C1 segment of cervical spinal cord (tissue), 14 donors: ENCODE results near the gene ADGRA1.
A peak's percentile ranks its signal among the peaks of the same experiment; 100 is the strongest.
"Not testable (repeated sequence)": the region's sequence is repeated elsewhere in the genome, so short reads cannot be mapped to it uniquely, and the experiment has no call there.

Experiments used
- DNase-seq, 14 donors: peaks; one replicate each; lab custom pipeline; 2025; lab: John Stamatoyannopoulos, UW

Gene ADGRA1, protein sequence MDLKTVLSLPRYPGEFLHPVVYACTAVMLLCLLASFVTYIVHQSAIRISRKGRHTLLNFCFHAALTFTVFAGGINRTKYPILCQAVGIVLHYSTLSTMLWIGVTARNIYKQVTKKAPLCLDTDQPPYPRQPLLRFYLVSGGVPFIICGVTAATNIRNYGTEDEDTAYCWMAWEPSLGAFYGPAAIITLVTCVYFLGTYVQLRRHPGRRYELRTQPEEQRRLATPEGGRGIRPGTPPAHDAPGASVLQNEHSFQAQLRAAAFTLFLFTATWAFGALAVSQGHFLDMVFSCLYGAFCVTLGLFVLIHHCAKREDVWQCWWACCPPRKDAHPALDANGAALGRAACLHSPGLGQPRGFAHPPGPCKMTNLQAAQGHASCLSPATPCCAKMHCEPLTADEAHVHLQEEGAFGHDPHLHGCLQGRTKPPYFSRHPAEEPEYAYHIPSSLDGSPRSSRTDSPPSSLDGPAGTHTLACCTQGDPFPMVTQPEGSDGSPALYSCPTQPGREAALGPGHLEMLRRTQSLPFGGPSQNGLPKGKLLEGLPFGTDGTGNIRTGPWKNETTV

DNA sequence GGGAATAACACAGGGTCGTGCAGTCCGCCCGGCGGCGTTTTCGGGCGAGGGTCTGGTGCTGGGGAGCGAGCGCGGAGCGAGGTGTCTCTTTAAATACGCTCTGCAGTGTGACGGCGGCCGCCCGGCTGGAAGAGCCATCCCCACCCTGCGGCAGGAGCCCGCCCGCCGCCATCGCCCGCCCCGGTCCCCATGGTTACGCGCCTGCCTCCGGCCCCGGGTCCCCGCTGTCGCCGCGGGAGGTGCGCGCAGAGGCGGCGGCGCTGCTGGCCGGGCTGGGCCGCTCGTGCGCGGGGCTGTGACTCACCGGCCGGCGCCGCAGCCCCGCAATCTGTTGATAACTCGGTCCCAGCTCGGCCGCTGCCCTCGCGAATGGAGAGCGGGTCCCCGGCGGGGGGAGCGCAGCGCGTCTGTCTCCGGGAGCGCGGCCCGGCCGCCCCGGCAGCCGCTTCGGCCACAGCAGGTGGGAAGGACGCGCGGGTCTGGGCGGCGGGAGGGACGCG is at the start of gene ADGRA1:
Gene ADGRA1 (plus strand): TSS at position 246 of the 500 bp plus-strand sequence. CDS start 986 bp downstream, outside the sequence.
- DNase-seq, result peak in 7 of 14 donors; percentile 9 to 62 (median 22)

DNA sequence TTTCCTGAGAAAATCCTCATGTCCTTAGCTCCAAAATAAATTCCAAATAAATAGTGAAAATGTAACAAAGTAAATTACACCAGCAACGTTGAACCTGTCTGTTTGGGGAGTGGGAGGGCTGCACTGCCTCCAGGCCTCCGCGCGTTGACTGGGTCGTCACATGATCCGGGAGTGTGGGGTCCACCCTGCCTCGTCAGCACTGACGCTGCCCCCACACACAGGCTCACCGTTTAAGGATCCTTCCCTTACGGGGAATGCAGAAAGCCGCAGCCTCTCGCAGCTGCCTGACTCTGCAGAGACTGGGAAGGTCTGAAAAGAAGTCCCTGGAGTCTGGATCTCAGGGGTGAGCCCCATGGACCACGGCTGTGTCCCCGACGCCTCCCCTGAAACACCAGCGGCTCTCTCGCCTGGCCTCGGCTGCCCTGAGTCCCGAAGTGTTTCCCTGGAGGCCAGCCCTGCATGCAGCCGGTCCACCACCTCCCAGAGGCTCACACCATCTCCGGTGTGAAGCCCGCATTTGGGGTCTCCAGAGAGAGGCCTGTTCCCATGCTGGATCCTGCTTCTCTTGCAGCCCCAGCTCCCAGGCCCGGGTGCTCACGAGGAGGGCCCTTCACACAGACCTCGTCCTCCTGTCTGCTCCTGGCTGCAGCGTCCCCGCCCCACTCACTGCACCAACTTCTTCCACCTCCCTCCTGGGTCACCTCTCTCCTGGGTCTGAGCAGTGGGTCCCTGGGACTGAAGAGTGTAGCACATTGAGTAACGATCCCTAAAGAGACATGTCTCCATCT is 49.5 kb upstream of the ADGRA1 start:
- DNase-seq, result no peak

DNA sequence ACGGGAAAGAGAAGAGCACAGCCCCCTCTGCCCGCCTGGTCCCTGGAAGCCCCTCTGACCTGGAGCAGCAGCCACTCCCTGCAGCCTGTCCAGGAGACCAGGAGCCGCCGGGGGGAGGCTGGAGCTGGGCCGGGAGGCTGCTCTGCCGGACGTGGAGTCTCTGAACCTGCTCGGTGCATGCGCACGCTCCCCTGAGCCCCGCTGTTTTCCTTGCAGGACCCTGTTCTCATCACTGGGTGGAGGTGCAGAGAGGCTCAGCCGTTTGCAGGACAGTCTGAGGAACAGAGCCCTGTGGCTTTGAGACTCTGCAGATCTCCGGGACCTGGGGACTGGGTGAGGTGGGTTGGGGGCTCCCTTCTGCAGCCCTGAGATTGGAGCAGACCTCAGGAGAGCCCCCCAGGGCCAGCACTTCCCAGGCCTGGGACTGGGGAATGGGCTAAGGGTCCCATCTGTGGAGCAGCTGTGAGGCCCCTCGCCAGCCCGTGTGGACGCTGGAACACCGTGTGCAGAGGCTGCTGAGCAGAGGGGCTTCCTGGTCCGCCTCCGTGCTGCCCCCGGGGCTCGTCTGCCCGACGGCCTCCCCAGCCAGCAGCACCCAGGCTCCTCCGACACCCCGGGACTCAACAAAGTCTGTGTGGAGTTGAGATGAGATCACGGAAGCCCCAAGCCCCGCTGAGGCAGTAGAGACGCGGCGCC is 48.5 kb upstream of the ADGRA1 start:
- no peak for DNase-seq

DNA sequence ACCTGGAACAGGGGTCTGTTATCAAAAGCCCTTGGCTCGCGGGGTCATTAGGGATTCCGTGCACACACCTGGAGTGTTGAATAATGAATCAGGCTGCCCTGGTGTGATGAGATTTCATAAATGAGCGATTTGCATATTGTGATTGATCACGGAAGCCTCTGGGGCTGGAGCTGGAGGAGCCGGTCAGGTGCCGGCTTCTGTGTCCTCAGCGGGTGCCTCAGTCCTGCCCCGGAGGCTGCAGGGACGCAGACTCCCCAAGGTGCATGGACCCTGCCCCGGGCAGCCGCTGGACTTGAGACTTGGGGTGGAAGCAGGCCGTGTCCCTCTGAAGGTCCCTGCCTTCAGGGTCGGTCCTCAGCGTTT is 47.9 kb upstream of the ADGRA1 start:
- DNase-seq, result no peak

DNA sequence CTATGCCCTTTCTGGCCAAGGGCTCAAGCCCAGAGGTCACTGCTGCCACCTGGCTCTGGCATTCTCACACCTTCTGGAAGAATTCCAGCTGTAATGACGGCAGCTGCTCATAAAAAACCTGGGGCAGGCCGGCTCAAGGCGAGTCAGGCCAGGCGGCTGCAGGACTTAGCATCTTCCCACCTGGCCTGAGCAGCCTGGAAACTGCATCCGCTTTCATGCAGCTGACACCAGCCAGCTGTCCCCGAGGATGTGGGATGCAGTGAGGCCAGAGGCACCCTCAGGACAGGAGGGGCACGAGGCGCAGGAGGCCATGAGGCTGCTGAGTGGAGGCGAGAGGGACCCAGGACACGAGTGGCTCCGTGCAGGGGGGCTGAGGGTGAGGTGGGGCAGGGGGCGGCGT is 47.5 kb upstream of the ADGRA1 start:
- no peak for DNase-seq

DNA sequence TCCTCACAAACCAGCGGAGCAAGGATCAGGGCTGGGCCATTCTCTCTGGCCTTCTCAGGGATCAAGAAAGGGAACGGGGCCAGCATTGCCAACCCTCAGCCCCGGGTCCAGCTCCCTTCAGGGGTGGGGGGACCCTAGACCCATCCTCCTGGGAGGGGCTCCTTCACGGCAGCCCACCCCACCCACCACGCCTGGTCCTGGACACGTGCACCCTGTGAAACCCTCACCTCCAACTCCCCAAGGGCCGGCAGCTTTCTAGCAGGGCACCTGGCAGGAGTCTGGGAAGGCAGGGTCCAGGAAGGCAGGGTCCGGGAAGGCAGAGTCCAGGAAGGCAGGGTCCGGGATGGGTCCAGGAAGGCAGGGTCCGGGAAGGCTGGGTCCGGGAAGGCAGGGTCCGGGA is 46.6 kb upstream of the ADGRA1 start:
- DNase-seq, result no peak

DNA sequence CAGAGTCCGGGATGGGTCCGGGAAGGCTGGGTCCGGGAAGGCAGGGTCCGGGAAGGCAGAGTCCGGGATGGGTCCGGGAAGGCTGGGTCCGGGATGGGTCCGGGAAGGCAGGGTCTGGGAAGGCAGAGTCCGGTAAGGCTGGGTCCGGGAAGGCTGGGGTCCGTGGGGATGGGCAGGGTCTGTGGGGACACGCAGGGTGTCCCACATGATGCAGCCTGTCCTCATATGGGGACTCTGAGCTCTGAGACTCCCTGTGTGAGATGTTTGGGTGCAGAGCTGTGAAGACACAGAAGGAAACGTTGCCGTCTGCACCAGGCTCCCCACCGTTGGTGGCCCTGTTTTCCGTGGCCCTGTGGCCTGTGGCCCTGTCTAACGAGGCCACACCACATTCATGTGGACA is 45.7 kb upstream of the ADGRA1 start:
- no peak for DNase-seq

DNA sequence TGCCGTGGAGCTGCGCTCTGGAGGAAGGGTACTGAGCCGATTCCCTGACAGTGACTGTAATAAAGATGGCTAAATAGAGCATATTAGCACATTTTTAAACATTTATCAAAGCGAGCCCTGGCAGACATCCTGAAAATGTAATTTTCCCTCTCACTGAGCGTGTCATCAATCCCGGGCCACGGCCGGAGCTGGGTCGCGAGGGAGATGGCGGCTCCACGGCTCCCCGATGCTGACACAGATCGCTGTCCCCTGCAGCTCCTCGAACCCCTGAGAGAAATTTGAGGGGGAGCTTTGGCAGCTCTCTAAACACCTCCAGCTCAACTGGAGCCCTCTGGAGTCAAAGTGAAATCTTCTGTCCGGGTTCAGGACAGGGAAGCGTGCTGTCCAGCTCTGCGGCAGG is 44.9 kb upstream of the ADGRA1 start:
- no peak for DNase-seq

DNA sequence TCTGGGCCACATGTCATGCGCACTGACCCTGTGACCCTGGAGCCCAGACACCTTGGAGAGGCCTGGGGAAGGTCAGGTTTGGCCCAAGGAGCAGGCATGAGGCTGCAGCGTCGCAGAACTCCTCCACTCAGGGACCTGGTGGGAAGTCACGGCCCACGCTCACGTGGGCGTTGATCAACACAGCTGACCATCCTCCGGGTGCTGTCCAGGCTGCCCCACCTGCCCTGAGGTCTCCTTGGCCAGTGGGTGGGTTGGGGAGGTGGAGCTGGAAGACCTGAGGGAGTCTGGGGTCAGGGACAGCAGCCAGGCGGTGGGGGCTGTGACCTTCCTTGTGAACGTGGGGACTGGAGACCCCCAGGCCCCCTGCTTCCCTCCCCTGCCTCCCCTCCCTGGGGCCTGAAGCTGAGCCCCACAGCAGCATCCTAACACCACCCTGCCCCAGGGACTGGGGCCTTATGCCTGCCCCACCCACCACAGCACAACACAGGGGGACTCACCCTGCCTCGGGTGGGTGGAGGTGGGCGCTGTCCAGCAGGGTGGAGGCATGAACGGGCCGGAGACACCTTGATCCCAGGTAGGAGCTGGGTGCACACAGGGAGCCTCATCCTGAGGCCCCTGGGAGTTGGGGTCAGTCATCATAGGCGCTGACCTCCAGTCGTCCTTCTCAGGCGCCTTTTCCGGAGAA is 44.0 kb upstream of the ADGRA1 start:
- DNase-seq, result no peak

DNA sequence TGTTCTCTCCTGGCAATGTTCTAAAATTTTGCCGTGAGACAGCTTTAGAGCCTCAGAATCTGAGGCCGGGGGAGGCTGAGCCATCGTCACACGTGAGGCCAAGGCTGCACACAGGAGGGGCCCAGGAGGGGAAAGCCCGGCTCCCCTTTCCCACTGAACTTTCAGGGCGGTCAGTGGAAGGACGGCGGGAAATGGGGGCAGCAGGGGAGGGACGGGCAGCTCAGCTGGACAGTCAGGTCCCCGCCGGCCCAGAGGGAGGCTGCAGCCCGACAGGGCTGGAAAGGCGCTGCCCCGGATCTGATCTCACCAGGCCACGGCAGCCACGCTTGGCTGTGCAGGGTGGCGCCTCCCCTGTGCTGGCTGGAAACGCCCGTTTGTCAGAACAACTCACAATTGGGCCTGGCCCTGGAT is 43.3 kb upstream of the ADGRA1 start:
- no peak for DNase-seq

DNA sequence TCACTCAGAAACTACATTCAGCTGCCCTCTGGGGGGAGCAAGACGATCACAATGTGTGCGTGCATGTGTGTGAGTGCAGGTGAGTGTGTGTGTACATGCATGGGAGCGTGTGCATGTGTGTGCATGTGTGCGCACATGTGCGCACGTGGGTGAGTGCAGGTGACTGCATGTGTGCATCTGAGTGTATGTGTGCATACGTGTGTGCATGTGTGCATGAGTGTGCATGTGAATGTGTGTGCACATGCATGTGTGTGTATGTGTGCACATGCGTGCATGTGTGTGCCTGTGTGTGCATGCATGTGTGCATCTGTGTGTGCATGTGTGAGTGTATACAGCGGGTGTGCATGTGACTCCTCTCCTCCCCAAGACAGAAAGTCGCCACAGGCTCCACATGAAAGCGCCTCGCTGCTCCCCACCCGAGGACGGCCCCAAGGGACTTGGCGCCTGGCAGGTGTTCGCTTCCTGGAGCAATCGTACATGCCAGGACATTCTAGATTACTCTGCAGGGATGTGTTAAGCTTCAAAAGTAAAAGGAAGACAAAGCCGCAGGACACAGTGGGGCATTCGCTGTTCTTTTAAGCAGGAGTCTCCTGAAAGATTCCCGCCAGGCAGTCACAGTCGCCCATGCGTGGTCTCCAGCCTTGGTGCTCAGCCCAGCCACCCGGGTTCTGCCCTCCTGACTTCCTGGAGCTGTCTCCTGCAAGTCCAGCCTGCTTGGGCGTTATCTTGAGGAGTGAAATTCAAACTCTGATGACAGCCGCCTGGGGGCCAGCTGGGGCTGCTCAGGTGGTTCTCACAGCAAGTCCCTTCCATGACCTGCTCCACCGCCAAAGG is 42.0 kb upstream of the ADGRA1 start:
- no peak for DNase-seq

DNA sequence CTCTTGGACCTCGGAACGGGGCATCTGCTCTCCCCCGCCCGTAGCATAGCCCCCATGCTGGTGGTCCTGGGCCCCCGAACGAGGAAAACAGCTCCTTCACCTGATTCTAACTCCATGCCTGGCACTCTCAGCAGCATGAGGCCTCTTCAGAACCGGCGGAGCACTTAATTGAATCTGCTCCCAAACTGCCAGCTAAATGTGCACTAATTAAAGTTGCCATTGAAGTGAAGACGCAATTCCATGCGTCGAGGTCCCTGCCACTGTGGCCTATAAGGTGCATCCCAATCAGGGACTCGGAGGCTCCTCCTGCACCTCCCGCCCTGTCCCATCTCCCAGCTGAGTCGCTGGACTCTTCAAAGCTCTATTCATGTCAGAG is 41.3 kb upstream of the ADGRA1 start:
- DNase-seq, result no peak

DNA sequence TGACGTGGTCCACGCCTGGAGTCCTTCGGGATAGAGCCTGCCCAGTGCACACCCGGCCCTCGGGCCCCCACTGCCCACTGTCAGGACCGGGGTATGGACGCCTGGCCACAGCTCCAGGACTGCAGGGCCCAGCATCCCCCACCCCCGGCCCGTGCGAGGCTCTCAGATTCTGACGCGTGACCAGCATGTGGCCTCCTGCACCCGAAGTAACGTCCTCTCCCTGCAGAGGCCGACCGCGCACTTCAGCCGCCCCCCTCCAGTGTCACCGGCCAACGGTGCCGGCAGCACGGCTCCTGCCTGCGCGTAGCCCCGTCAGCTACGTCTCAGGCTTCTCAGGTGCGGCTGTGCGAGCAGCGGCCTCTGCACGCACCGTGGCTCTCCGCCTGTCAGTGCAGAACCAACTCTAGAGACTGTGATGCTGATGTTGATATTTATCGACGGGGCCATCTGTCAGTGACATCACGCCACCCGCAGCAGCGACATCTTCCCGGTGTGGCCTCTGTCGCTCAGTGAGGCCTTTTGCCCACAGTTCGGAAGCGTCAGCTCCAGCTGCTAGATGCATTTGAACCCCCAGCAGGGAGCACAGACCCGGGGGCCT is 40.1 kb upstream of the ADGRA1 start:
- no peak for DNase-seq

DNA sequence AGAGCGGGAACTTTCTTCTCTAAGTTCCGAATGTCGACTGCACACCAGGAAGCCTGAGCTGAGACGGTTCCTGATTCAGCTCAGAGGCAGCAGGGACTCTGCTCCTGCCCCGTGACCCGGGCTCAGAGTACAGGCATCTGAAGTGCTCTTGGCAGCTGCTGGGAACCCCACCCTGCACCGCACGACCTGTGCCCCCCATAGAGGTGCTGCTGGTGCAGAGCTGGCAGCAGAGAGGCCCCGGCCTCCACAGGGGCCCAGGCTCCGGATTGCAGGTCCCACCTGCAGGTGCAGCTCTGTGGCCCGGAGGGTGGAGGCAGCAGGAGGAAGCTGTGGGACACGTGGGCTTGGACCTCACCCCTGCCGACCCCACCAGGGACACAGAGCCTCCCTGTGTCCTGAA is 39.5 kb upstream of the ADGRA1 start:
- no peak for DNase-seq

DNA sequence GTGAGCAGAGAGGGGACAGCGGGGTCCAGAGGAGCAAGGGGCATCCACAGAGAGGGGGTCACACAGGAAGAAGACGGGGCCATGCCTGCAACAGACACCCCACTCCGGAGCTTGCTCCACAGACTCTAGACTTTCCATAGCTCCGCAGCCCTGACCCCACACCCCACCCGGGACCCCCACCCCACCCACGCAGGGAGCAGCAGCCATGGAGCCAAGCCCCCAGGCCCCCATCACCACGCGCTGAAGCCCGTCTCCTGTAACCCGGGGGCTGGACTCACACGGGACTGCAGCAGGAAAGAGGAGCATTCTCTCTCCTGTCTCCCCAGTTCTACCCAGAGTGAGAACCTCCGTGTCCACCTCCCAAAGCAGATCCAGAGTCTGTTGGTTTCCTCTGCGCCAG is 38.8 kb upstream of the ADGRA1 start:
- no peak for DNase-seq

DNA sequence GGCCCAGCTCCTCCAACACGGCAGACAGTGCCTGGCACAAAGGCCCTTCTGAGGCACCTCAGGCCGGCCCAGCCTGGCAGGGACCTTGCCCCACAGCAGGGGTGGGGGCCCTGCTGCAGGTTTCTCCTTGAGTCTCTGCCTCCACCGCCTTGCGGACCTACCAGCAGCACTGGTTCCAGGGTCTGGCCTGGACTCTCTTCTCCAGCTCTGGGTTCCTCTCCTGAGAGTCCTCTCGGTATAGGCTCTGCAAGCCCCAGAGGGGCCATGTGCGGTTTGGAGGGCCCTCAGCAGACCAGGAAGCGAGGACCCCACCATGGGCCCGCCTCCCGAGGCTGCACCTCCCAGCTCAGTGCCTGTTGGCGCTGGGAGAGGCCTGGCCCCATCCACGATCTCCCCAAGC is 38.1 kb upstream of the ADGRA1 start:
- DNase-seq, result no peak

DNA sequence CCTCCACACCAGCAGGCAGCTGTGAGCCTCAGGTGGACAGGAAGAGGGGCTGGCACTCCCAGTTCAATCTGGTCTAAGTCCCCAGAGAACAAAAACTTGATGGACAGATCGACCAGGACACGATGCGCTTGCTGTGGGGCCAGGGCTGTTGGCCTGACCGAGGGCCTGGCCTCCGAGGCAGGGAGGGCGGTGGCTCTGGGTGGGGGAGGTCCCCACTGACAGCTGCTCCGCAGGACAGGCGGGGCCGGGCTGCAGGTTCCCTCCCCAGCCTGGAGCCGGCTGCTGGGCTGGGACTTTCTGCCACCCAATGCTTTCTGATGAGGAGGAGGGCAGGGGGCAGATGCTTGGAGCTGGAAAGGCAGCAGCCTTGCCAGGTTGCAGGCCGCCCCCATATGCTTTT is 37.4 kb upstream of the ADGRA1 start:
- no peak for DNase-seq

DNA sequence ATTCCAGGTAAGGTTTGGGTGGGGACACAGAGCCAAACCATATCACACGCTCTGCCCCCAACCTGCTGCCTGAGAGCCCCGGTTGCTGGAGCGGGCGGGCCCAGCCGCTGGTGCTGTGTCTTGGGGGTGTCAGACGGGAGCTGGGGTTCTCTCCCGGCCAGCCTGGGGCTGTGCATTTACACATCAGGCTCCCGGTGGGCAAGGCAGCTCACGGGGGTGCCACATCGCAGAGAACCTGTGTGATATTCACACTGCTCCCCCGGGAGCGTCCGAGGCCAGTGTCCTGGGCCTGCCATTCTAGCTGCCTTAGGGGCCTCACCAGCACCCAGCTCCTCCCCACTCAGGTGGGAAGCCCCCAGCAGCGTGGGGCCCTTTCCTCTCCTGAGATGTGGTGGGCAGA is 35.6 kb upstream of the ADGRA1 start:
- DNase-seq, result no peak

DNA sequence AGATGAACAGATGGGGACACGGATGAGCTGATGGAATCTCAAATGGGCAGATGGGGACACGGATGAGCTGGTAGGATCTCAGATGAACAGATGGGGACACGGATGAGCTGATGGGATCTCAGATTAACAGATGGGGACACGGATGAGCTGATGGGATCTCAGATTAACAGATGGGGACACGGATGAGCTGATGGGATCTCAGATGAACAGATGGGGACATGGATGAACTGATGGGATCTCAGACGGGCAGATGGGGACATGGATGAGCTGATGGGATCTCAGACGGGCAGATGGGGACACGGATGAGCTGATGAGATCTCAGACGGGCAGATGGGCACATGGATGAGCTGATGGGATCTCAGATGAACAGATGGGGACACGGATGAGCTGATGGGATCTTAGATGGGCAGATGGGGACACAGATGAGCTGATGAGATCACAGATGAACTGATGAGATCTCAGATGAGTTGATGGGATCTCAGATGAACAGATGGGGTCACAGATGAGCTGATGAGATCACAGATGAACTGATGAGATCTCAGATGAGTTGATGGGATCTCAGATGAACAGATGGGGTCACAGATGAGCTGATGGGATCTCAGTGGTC is 34.1 kb upstream of the ADGRA1 start:
- DNase-seq, result not testable (repeated sequence)

DNA sequence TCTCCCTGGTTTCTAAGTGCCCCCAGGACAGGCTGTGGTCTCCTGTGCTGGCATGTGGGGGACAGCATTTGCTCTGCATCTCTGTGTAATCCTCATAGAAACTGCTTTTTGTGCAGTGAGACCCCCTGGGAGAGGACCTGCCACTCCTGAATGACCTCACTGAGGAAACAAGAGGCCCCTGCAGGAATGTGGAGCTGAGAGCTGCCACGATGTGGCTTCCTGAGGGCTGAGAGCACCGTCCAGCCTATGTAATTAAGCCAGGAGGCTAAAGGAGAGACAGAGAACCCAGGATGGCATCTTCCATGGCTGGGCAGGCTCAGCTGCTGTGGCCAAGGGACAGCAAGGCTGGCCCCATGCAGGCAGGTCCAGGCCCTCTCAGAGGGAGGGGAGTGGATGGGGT is 32.3 kb upstream of the ADGRA1 start:
- DNase-seq, result no peak
